SK-N-DZ (cell line): ENCODE measurements around the gene HOXB5. TPM values are rescaled to one million over a fixed set of nuclear protein-coding genes. Genes with fewer than 3 reads are reported as not detected.
A peak's percentile ranks its signal among the peaks of the same experiment; 100 is the strongest.

ENCODE experiments used
- DNase-seq: peaks from one replicate; pipeline ENCODE4 v3.0.0-alpha.2; 2015; ENCODE audit warnings: low spot score
- polyA plus RNA-seq, 2 experiments: library from polyadenylated mRNA; depleted of rRNA; stranded (reverse); fragments of >200 nt; gene quantifications; 2 replicates each; pipeline ENCODE4 v1.2.3, GENCODE V29; 2014

Gene HOXB5
- not detected in 2 replicates for polyA plus RNA-seq (2014; cell fraction: cytosol; rRNA removed)
- not detected in 2 replicates for polyA plus RNA-seq (2014; cell fraction: nucleus; rRNA removed)

GRCh38 chr17:48593126-48593829 lies at the start of gene HOXB5:
Gene HOXB5, minus strand, starts transcription at chr17:48593779. Its CDS starts 97 bp downstream, at chr17:48593682.
- no peak for DNase-seq

GRCh38 chr17:48642843-48643696 lies 49.5 kb upstream of the HOXB5 start:
- DNase-seq: no peak

GRCh38 chr17:48642059-48642842 lies 48.7 kb upstream of the HOXB5 start:
- DNase-seq: no peak

DNA sequence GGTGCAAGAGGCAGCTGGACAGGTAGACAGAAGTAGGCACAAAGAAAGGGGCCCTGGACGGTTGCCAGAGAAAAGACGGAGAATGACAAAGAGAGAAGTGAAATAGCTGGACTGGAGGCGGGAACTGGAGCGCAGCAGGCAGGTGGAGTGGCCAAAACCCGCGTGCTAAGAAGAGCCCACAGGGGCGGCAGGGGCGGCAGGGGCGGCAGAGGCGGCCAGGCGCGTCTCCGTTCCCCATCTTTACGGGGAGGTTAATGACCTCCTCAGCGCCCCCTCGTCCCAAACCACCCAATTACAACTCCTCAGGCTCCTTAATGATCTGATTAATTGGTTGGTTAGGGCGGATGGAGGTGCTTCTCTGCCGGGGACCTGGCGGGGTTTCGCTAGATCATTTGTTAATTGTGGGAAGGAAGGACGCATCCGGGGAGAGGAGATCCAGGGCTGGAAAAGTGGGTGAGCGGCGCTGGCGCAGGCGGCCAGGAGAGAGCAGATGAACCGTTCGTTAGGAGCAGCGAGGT lies 48.0 kb upstream of the HOXB5 start:
- no peak for DNase-seq

DNA sequence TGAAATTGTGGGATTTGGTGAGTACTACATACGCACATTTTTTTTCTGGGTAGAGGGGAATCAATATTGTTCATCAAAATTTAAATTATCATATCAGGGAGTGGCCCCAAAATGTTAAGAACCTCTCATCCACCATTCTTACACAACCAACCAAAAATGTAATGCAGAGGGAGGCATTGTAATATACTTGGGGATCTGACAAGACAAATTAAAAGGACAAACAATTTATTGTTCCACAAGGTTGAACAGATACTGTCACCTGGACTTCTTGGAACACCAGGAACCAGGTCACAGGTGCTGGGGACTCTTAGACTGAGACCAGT lies 47.2 kb upstream of the HOXB5 start:
- no peak for DNase-seq

GRCh38 chr17:48639982-48640857 lies 46.6 kb upstream of the HOXB5 start:
- DNase-seq: no peak

GRCh38 chr17:48639136-48639535 lies 45.6 kb upstream of the HOXB5 start:
- DNase-seq: no peak

GRCh38 chr17:48637323-48638260 lies 44.0 kb upstream of the HOXB5 start:
- DNase-seq: no peak

- peak; percentile 82 for DNase-seq
These were observed 42.8 kb upstream of the HOXB5 start for GRCh38 chr17:48636177-48637018.

GRCh38 chr17:48634493-48635208 lies 41.1 kb upstream of the HOXB5 start:
- DNase-seq: no peak

- DNase-seq: no peak
These were observed 39.7 kb upstream of the HOXB5 start for GRCh38 chr17:48633266-48633677.

DNA sequence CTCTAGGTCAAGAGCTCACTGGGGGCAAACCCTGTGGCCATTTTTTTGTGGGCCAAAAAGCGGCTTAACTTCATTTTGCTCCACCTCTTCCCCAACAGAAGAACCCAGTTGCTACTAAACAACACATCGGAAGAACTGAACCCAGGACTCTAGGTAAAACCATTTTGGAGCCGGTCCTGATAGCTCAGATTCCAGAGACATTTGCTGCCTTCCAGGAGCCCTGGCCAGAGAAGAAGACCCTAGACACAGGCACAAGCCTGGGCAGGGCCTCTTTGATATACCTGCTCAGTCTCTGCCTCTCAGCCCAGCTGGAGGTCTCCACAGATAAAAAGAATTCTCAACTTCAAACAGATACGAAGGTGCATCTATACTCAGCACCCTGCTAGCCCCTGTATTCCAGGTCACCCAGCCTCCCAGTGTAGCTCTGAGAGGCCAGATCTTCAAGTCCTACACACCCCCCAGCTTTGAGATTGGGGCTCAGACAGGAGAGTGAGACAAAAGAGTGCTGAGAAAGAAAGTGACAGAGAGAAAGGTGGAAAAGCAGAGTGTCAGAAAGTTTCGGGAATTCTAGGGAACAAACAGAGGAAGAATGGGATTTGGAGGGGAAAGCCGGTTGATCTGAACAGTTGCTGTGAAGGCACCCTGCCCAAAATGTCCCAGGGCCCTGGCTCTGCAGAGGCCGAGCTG lies 39.1 kb upstream of the HOXB5 start:
- no peak for DNase-seq

DNA sequence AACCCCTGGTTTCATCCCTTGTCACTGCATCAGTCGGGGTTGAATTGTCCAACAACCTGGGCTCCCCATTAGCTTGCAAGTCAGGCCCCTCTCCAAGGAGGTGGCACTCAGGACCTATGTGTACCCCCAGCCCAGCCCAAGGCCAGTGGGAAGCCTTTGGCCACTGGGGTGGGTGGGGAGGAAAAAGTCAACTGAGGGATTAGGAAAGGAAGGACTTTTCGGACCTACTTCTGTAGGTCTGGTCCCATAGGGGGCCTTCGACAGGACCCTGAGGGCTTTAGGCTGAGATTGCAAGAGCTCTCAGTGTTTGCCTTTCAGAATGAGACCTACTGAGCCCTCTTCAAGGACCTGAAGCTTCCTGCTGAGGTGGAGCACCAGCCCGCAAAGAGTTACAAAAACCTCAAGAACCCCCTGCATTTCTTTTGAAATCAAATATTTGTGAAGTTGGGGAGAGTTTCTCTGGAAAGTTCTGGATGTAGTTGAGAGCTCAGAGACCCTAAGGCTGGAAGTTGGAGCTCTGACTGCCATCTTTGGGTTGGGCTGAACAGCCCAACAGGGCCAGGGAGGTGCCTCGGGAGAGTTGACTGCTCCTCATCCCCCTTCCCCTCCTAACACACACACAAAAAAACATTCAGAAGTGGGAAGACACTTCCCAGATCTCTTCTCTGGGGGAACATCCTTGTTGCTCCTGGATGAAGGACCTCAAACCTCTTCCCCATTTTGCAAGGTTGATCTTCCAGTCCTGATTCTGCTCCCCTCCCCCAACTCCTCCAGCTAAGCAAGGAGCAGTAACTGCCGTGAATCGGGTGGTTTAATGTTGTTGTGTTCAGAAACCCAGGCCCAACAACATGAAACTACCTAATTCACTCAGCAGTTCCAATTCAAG lies 38.4 kb upstream of the HOXB5 start:
- no peak for DNase-seq

DNA sequence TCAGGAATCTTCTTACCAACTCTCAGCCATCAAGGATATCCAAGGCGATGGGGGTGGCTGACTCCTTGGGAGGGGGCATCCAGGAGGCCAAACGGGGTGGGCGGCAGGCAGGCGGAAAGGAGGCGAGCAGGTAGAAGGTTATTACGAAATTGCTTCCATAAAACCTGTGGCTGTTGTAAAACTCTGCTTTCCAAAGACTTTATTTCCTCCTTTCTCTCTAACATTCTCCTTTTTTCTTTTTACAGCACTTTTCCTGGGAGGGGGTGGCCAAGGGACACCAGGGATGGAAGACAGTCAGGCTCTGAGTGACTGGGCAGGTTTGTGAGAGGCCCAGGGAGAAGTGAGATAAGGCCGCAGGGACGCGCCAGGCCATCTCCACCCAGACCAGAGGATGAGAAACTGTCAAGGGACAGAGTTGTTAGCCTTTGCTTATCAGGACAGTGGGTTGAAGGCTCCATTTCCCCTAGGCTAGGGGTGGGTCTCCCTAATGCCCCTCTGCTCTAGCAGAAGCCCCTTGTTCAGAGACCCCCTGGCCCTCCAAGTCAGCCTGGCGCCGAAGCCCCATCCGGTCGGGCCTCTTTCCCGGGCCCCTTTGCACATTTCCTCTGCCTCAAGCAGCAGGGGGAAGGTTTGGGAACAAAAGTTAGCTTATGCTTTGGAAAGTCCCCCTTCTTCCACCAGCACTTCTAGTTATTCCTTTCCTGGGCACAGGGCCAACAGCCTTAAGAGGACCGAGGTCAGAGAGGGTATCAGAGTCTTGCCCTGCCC lies 37.5 kb upstream of the HOXB5 start:
- DNase-seq: no peak
